Suprapubic skin (tissue), 4 donors: ENCODE measurements around the gene TOB2. TPM values are rescaled to one million over a fixed set of nuclear protein-coding genes. Genes with fewer than 3 reads are reported as not detected.
A peak's percentile ranks its signal among the peaks of the same experiment; 100 is the strongest.

Experiments
- DNase-seq, 2 donors: peaks; one replicate each; pipeline ENCODE4 v3.0.0-alpha.2; 2019; ENCODE audit warnings: low spot score in 2 of 2
- H3K27ac ChIP-seq: fragments of 200-600 bp; sonication (generic); one replicate; pipeline ENCODE4 v1.5.1; 2019
- H3K27me3 ChIP-seq: fragments of 200-600 bp; sonication (generic); one replicate; pipeline ENCODE4 v1.5.1; 2019
- H3K36me3 ChIP-seq: fragments of 200-600 bp; sonication (generic); one replicate; pipeline ENCODE4 v1.5.1; 2019
- H3K4me1 ChIP-seq: fragments of 200-600 bp; sonication (generic); one replicate; pipeline ENCODE4 v1.5.1; 2019
- H3K4me3 ChIP-seq: fragments of 200-600 bp; sonication (generic); one replicate; pipeline ENCODE4 v1.5.1; 2019; ENCODE audit warnings: mild to moderate bottlenecking
- H3K9me3 ChIP-seq: fragments of 200-600 bp; sonication (generic); one replicate; pipeline ENCODE4 v1.5.1; 2019
- EP300 ChIP-seq: sonication (generic); formaldehyde crosslinking; IDR thresholded peaks from one replicate; pipeline ENCODE4 v1.6.1; 2017; ENCODE audit warnings: antibody characterized with exemption
- POLR2A ChIP-seq, 2 donors: fragments of 450-650 bp; IDR thresholded peaks; one replicate each; pipeline ENCODE4 v1.6.1; 2017; ENCODE audit warnings: antibody characterized with exemption in 2 of 2, mild to moderate bottlenecking in 2 of 2, moderate library complexity in 2 of 2
- POLR2AphosphoS5 ChIP-seq, 3 donors: sonication (generic); formaldehyde crosslinking; IDR thresholded peaks; one replicate each; pipeline ENCODE4 v1.6.1; 2017; ENCODE audit warnings: antibody characterized with exemption in 3 of 3
- WGBS: methylation state at CpG from one replicate; pipeline ENCODE4 v1.1.5; 2018; 5-methylcytosine and 5-hydroxymethylcytosine counted together
- total RNA-seq, 4 donors: library from RNA; depleted of rRNA; stranded (reverse); fragments of >200 nt; gene quantifications; one replicate each; pipeline ENCODE4 v1.1.0, GENCODE V29; 2016
- TF ChIP-seq, protein P1 (sequence below), 2 donors: fragments of 200-600 bp in 1 of 2; fragments of 450-650 bp in 1 of 2; sonication (generic) in 1 of 2; IDR thresholded peaks; one replicate each; pipeline ENCODE4 v1.5.1; 2016 to 2019; ENCODE audit warnings: antibody characterized with exemption in 2 of 2, mild to moderate bottlenecking in 1 of 2, moderate library complexity in 1 of 2

TOB2 gene
- total RNA-seq, 4 donors from 2014 or later = 39.7 to 62.1 (median 58.4) TPM

DNA sequence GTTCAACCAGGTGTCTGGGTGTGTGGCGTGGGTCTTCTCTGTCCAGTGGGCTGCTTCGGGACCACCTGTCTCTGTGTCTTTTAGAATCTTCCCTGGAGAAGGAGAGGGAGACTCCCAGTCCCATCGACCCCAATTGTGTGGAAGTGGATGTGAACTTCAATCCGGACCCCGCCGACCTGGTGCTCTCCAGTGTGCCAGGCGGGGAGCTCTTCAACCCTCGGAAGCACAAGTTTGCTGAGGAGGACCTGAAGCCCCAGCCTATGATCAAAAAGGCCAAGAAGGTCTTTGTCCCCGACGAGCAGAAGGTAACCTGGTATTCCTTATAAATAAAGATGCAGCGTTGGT lies 52.6 kb downstream of the TOB2 start:
- Histone ChIP-seq H3K36me3 (peaks cover 92% of the 10 kb centered on the region), H3K27me3 (no peaks in the 10 kb centered on the region), H3K9me3 (no peaks in the 10 kb centered on the region), H3K27ac (peak overlapping the region; percentile 80), H3K4me1 (peaks cover 17% of the 10 kb centered on the region), H3K4me3 (no peak overlapping the region)
- TF ChIP-seq POLR2A (IDR thresholded peaks at IDR 0.05) (no peak), POLR2AphosphoS5 (IDR thresholded peaks at IDR 0.05) (no peak), EP300 (no peak)
- TF ChIP-seq, protein P1, sequence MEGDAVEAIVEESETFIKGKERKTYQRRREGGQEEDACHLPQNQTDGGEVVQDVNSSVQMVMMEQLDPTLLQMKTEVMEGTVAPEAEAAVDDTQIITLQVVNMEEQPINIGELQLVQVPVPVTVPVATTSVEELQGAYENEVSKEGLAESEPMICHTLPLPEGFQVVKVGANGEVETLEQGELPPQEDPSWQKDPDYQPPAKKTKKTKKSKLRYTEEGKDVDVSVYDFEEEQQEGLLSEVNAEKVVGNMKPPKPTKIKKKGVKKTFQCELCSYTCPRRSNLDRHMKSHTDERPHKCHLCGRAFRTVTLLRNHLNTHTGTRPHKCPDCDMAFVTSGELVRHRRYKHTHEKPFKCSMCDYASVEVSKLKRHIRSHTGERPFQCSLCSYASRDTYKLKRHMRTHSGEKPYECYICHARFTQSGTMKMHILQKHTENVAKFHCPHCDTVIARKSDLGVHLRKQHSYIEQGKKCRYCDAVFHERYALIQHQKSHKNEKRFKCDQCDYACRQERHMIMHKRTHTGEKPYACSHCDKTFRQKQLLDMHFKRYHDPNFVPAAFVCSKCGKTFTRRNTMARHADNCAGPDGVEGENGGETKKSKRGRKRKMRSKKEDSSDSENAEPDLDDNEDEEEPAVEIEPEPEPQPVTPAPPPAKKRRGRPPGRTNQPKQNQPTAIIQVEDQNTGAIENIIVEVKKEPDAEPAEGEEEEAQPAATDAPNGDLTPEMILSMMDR (IDR thresholded peaks at IDR 0.05) = no peak
- no peak for DNase-seq
- 81% methylated on average over 9 of the region's 11 CpGs for WGBS

DNA sequence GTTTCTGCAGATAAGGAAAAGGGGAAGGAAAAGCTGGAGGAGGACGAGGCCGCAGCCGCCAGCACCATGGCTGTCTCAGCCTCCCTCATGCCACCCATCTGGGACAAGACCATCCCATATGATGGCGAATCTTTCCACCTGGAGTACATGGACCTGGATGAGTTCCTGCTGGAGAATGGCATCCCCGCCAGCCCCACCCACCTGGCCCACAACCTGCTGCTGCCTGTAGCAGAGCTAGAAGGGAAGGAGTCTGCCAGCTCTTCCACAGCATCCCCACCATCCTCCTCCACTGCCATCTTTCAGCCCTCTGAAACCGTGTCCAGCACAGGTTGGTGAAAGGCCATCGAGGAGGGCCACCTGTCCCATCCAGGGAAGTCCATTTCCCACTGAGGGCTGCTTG lies 59.3 kb downstream of the TOB2 start:
- H3K36me3 ChIP-seq = peaks cover 54% of the 10 kb centered on the region
- WGBS = 73% methylated on average over 6 of the region's 7 CpGs

DNA sequence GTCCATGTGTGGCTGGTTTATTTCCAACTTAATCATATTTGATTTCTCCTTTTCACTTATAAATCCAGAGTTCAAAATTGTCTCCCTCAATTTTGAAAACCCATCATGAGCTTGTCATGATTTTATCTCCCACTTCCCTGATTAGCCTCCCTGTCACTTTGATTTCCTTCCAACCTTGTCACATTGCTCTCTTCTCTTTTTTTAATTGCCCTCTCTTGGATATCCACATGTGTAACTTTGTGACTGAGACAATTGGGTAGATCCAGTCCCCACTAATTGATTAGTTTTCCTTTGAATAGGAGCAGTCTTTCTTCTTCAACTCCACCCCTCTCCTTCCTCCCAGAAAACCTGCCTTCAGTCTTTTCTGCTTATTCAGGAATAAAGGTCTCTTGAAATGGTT lies 62.5 kb downstream of the TOB2 start:
- Histone ChIP-seq H3K36me3 (peaks cover 24% of the 10 kb centered on the region), H3K9me3 (no peaks in the 10 kb centered on the region), H3K27me3 (no peaks in the 10 kb centered on the region), H3K27ac (no peak overlapping the region), H3K4me3 (no peak overlapping the region), H3K4me1 (peaks cover 35% of the 10 kb centered on the region)
- DNase-seq = no peak
- TF ChIP-seq POLR2AphosphoS5 (IDR thresholded peaks at IDR 0.05) (no peak), EP300 (no peak), POLR2A (IDR thresholded peaks at IDR 0.05) (no peak)
- TF ChIP-seq, protein P1 (IDR thresholded peaks at IDR 0.05) = no peak

More for the DNA sequence above, 59.3 kb downstream of the TOB2 start:
- no peak overlapping the region for H3K27ac ChIP-seq
- TF ChIP-seq EP300 = no peak
- TF ChIP-seq POLR2AphosphoS5 (IDR thresholded peaks at IDR 0.05) = no peak
- TF ChIP-seq, protein P1 (IDR thresholded peaks at IDR 0.05) = no peak
- no peak for TF ChIP-seq POLR2A (IDR thresholded peaks at IDR 0.05)
- no peaks in the 10 kb centered on the region for H3K9me3 ChIP-seq
- peaks cover 20% of the 10 kb centered on the region for H3K4me1 ChIP-seq
- H3K27me3 ChIP-seq = no peaks in the 10 kb centered on the region
- no peak for DNase-seq
- no peak overlapping the region for H3K4me3 ChIP-seq

Other genes starting within 250 kb of the TOB2 start
- 10 to 100 TPM; 13.2 to 36.5 (median 17.4) TPM for gene L3MBTL2, start 241.5 kb downstream of the TOB2 start, total RNA-seq
- gene CHADL, start 205.9 kb downstream of the TOB2 start, total RNA-seq = 10 to 100 TPM in 3 of 4 donors, 1 to 10 TPM in 1; 9.5 to 18.8 (median 15.7) TPM
- 100 to 1,000 TPM; 112 to 120 (median 114) TPM for gene RANGAP1, start 160.6 kb downstream of the TOB2 start, total RNA-seq
- 10 to 100 TPM; 29.7 to 45.7 (median 41.0) TPM for gene ZC3H7B, start 145.3 kb downstream of the TOB2 start, total RNA-seq
- gene TEF, start 64.9 kb downstream of the TOB2 start, total RNA-seq = 10 to 100 TPM; 36.1 to 87.4 (median 46.8) TPM
- gene PHF5A, start 21.9 kb upstream of the TOB2 start, total RNA-seq = 10 to 100 TPM; 26.7 to 47.1 (median 36.9) TPM
- 10 to 100 TPM; 67.4 to 81.9 (median 75.9) TPM for gene ACO2, start 22.3 kb upstream of the TOB2 start, total RNA-seq
- gene POLR3H, start 97.7 kb upstream of the TOB2 start, total RNA-seq = 10 to 100 TPM; 18.5 to 32.7 (median 23.5) TPM
- gene CSDC2, start 114.2 kb upstream of the TOB2 start, total RNA-seq = 1 to 10 TPM in 2 of 4 donors, under 1 TPM in 2; 0.40 to 2.6 (median 0.82) TPM
- gene PMM1, start 143.0 kb upstream of the TOB2 start, total RNA-seq = 10 to 100 TPM; 35.7 to 48.5 (median 40.8) TPM
- gene DESI1, start 174.2 kb upstream of the TOB2 start, total RNA-seq = 10 to 100 TPM; 25.6 to 32.9 (median 27.9) TPM
- 100 to 1,000 TPM; 131 to 194 (median 182) TPM for gene XRCC6, start 174.5 kb upstream of the TOB2 start, total RNA-seq
- gene SNU13, start 242.1 kb upstream of the TOB2 start, total RNA-seq = 100 to 1,000 TPM; 113 to 159 (median 126) TPM